ENCODE measurements around the gene RASD1. TPM values are rescaled to one million over a fixed set of nuclear protein-coding genes. Genes with fewer than 3 reads are reported as not detected.

RASD1 gene
- total RNA-seq, 4 donors from 2014 or later = 166 to 250 (median 231) TPM

GRCh38 chr17:17448723-17449122 lies 47.5 kb downstream of the RASD1 start:
- no peak for DNase-seq (ENCODE audit: low spot score in 2 of 2)
- TF ChIP-seq EP300 (IDR thresholded peaks at IDR 0.05) = no peak
- TF ChIP-seq, protein P1, sequence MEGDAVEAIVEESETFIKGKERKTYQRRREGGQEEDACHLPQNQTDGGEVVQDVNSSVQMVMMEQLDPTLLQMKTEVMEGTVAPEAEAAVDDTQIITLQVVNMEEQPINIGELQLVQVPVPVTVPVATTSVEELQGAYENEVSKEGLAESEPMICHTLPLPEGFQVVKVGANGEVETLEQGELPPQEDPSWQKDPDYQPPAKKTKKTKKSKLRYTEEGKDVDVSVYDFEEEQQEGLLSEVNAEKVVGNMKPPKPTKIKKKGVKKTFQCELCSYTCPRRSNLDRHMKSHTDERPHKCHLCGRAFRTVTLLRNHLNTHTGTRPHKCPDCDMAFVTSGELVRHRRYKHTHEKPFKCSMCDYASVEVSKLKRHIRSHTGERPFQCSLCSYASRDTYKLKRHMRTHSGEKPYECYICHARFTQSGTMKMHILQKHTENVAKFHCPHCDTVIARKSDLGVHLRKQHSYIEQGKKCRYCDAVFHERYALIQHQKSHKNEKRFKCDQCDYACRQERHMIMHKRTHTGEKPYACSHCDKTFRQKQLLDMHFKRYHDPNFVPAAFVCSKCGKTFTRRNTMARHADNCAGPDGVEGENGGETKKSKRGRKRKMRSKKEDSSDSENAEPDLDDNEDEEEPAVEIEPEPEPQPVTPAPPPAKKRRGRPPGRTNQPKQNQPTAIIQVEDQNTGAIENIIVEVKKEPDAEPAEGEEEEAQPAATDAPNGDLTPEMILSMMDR (IDR thresholded peaks at IDR 0.05) = no peak
- no peak for TF ChIP-seq POLR2A (IDR thresholded peaks at IDR 0.05)
- 81% methylated on average over 4 of the region's 4 CpGs for WGBS, 2 donors
- Histone ChIP-seq H3K36me3 (no peaks in the 10 kb centered on the region), H3K9me3 (no peaks in the 10 kb centered on the region), H3K27ac (no peak overlapping the region), H3K4me1 (peaks cover 0 to 18% (median 2%) of the 10 kb centered on the region in 4 donors), H3K27me3 (no peaks in the 10 kb centered on the region), H3K4me3 (no peak overlapping the region)

- H3K9me3 ChIP-seq = no peaks in the 10 kb centered on the region
- H3K4me1 ChIP-seq = peaks cover 0 to 18% (median 2%) of the 10 kb centered on the region in 4 donors
- no peaks in the 10 kb centered on the region for H3K36me3 ChIP-seq
- H3K27me3 ChIP-seq = no peaks in the 10 kb centered on the region
- 41 to 51% methylated on average over 5 of the region's 5 CpGs for whole genome bisulfite sequencing, 2 donors
- TF ChIP-seq EP300 (IDR thresholded peaks at IDR 0.05) (no peak), POLR2A (IDR thresholded peaks at IDR 0.05) (no peak)
- TF ChIP-seq, protein P1 (IDR thresholded peaks at IDR 0.05) = no peak
- no peak for DNase-seq (ENCODE audit: low spot score in 2 of 2)
- no peak overlapping the region for H3K4me3 ChIP-seq
- no peak overlapping the region for H3K27ac ChIP-seq
These were observed 48.1 kb downstream of the RASD1 start for GRCh38 chr17:17448076-17448475.

DNA sequence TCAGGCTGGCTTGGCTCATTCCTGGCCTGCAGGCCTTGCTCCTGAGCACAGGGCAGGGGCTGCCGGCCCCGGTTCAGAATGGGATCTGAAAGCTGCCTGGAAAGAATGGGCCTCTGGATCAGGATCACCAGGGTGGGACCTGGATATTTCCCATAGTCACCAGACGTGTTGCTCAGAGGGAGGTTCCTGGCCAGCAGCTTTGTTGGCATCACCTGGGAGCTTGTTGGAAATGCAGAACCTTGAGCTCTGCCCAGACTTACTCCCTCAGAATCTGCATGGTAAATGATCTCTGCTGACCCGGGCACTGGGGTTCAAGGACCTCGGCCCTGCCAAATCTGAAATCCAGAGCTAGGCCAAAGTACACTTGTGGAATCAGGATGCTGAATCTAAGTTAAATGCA lies 48.9 kb downstream of the RASD1 start:
- Histone ChIP-seq H3K36me3 (no peaks in the 10 kb centered on the region), H3K27me3 (no peaks in the 10 kb centered on the region), H3K9me3 (no peaks in the 10 kb centered on the region), H3K27ac (peak overlapping the region in 2 of 4 donors; percentile 35 to 40), H3K4me1 (peaks cover 0 to 18% (median 2%) of the 10 kb centered on the region in 4 donors), H3K4me3 (no peak overlapping the region)
- DNase-seq (ENCODE audit: low spot score in 2 of 2) = no peak
- 79 to 84% methylated on average over 5 of the region's 5 CpGs for WGBS, 2 donors
- TF ChIP-seq EP300 (IDR thresholded peaks at IDR 0.05) (no peak), POLR2A (IDR thresholded peaks at IDR 0.05) (no peak)
- TF ChIP-seq, protein P1 (IDR thresholded peaks at IDR 0.05) = no peak

- 85 to 88% methylated on average over 4 of the region's 4 CpGs for WGBS, 2 donors
- Histone ChIP-seq H3K27me3 (no peaks in the 10 kb centered on the region), H3K27ac (peak overlapping the region in 3 of 4 donors; percentile 35 to 77 (median 40)), H3K36me3 (no peaks in the 10 kb centered on the region), H3K4me1 (peaks cover 0 to 18% (median 2%) of the 10 kb centered on the region in 4 donors), H3K9me3 (no peaks in the 10 kb centered on the region), H3K4me3 (no peak overlapping the region)
- no peak for DNase-seq (ENCODE audit: low spot score in 2 of 2)
- TF ChIP-seq POLR2A (IDR thresholded peaks at IDR 0.05) (no peak), EP300 (IDR thresholded peaks at IDR 0.05) (no peak)
- TF ChIP-seq, protein P1 (IDR thresholded peaks at IDR 0.05) = no peak
These were observed 49.5 kb downstream of the RASD1 start for GRCh38 chr17:17446666-17447155.

DNA sequence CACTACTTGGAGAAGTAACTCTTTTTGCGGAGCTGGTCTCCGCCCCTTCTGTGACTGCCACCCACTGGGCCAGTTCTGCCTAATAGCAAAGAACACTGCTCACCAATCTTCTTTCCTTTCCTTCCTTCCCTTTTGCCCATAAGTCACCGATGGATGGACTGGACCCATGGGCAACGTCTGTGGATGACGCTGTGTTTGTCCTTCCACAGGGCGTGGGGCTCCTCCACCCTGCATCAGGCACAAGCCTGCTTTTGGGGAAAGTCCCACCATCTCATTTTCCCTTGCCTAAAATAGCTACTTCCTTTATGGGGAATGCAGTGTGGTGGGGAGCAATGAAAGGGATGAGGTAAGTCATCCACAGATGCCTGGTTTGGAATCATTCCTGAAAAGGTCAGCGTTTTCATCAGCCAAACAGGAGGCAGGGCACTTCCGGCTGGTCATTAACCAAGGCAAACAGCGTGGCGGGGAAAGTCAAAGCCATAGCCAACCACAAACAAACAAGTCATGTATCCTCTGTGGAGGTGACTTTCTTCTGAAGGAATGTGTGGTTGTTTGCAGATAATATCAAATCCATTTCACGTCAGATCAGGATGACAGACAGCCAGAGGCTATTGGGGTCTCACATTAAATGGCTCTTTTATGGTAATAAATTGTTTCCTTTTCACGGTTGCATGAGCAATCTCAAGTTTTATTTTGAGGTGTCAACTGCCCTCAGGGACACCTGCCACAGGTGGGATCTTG lies 50.1 kb downstream of the RASD1 start:
- no peak for TF ChIP-seq POLR2A (IDR thresholded peaks at IDR 0.05)
- peak; percentile 26 to 77 for TF ChIP-seq EP300 (IDR thresholded peaks at IDR 0.05)
- peak; percentile 67 to 72 for DNase-seq (ENCODE audit: low spot score in 2 of 2)
- H3K4me1 ChIP-seq = peaks cover 0 to 18% (median 2%) of the 10 kb centered on the region in 4 donors
- H3K36me3 ChIP-seq = no peaks in the 10 kb centered on the region
- WGBS, 2 donors = 33 to 48% methylated on average over 12 of the region's 12 CpGs
- no peak overlapping the region for H3K4me3 ChIP-seq
- H3K27me3 ChIP-seq = no peaks in the 10 kb centered on the region
- H3K27ac ChIP-seq = peak overlapping the region; percentile 40 to 77 (median 58)
- no peaks in the 10 kb centered on the region for H3K9me3 ChIP-seq
